PFSK-1 (cell line): ENCODE data around the gene EEF1AKMT4. TPM values are rescaled to one million over a fixed set of nuclear protein-coding genes. Genes with fewer than 3 reads are reported as not detected.

Experiments
- FOXP2 ChIP-seq: optimal IDR thresholded peaks from 2 replicates; pipeline ENCODE3; 2011; ENCODE audit warnings: borderline replicate concordance, control low read depth, inconsistent platforms; ENCODE audit not compliant: insufficient read depth; ENCODE audit errors: extremely low read length, extremely low read depth
- POLR2AphosphoS5 ChIP-seq: IDR thresholded peaks from 2 replicates; pipeline ENCODE4 v1.6.1; 2012; ENCODE audit warnings: low read depth, mild to moderate bottlenecking, control low read depth, low read length, moderate library complexity
- REST ChIP-seq, 2 experiments: IDR thresholded peaks; 2 replicates each; pipeline versions ENCODE4 v1.6.1 to v1.8.0; 2011 to 2012; ENCODE audit warnings: low read depth in 2 of 2, low read length in 2 of 2, control low read depth in 1 of 2, inconsistent platforms in 1 of 2, mild to moderate bottlenecking in 1 of 2, moderate library complexity in 1 of 2; ENCODE audit not compliant: insufficient read depth in 1 of 2
- SIN3A ChIP-seq: IDR thresholded peaks from 2 replicates; pipeline ENCODE4 v1.6.1; 2012; ENCODE audit warnings: mild to moderate bottlenecking, low read length, moderate library complexity, borderline replicate concordance; ENCODE audit not compliant: insufficient read depth
- TAF1 ChIP-seq: IDR thresholded peaks from 2 replicates; pipeline ENCODE4 v1.6.1; 2012; ENCODE audit warnings: low read length, control low read depth, borderline replicate concordance; ENCODE audit not compliant: insufficient read depth
- polyA plus RNA-seq: library from polyadenylated mRNA; unstranded; fragments of >200 nt; gene quantifications from one replicate; pipeline ENCODE4 v1.2.1, GENCODE V29; 2012; ENCODE audit warnings: low read depth, missing spikeins; ENCODE audit not compliant: insufficient read length

EEF1AKMT4 gene
- 8.6 TPM for polyA plus RNA-seq

GRCh38 chr3:184249412-184250166, at the start of gene EEF1AKMT4:
Gene EEF1AKMT4, plus strand, starts transcription at chr3:184249672. Its CDS starts 23 bp downstream, at chr3:184249695.
- TF ChIP-seq FOXP2 (no peak), TAF1 (peak; percentile 53; the same call in 1 of the 2 replicates), REST (IDR thresholded peaks at IDR 0.05; ENCODE audit: insufficient read depth in 1 of 2, low read depth in 2 of 2, low read length in 2 of 2) (peak in 1 of 2 experiments; percentile 38; a peak in 1 of 4 replicates), POLR2AphosphoS5 (no peak), SIN3A (peak; percentile 94; the same call in 1 of the 2 replicates)

- TF ChIP-seq REST (IDR thresholded peaks at IDR 0.05; ENCODE audit: insufficient read depth in 1 of 2, low read depth in 2 of 2, low read length in 2 of 2) = no peak
- TF ChIP-seq TAF1 = no peak
- TF ChIP-seq POLR2AphosphoS5 = no peak
- TF ChIP-seq SIN3A = no peak
- TF ChIP-seq FOXP2 = no peak
Measured at GRCh38 chr3:184200825-184201224, 48.6 kb upstream of the EEF1AKMT4 start.

GRCh38 chr3:184203526-184203925, 45.9 kb upstream of the EEF1AKMT4 start:
- no peak for TF ChIP-seq FOXP2
- TF ChIP-seq POLR2AphosphoS5 = no peak
- no peak for TF ChIP-seq TAF1
- TF ChIP-seq SIN3A = no peak
- no peak for TF ChIP-seq REST (IDR thresholded peaks at IDR 0.05; ENCODE audit: insufficient read depth in 1 of 2, low read depth in 2 of 2, low read length in 2 of 2)

- TF ChIP-seq TAF1 (no peak), POLR2AphosphoS5 (no peak), REST (IDR thresholded peaks at IDR 0.05; ENCODE audit: insufficient read depth in 1 of 2, low read depth in 2 of 2, low read length in 2 of 2) (no peak), SIN3A (no peak), FOXP2 (no peak)
Measured at GRCh38 chr3:184209146-184209923, 40.1 kb upstream of the EEF1AKMT4 start.
